Transverse colon (tissue), 4 donors: Measurements from ENCODE around the gene NRIP2. TPM values are rescaled to one million over a fixed set of nuclear protein-coding genes. Genes with fewer than 3 reads are reported as not detected.
A peak's percentile ranks its signal among the peaks of the same experiment; 100 is the strongest.

Experiments
- DNase-seq: peaks from one replicate; pipeline ENCODE4 v3.0.0-alpha.2; 2019
- H3K27ac ChIP-seq, 4 donors: fragments of 200-600 bp; sonication (generic); 2 replicates each; pipeline ENCODE4 v1.5.1; 2016 to 2018; ENCODE audit warnings: inconsistent platforms in 4 of 4
- H3K27me3 ChIP-seq: fragments of 200-600 bp; sonication (generic); 2 replicates; pipeline ENCODE4 v1.5.1; 2017; ENCODE audit warnings: inconsistent platforms
- H3K36me3 ChIP-seq, 4 donors: fragments of 200-600 bp; sonication (generic); 2 replicates each; pipeline ENCODE4 v1.5.1; 2017 to 2019; ENCODE audit warnings: inconsistent platforms in 4 of 4
- H3K4me1 ChIP-seq, 4 donors: fragments of 200-600 bp; sonication (generic); 2 replicates each; pipeline ENCODE4 v1.5.1; 2017 to 2020; ENCODE audit warnings: inconsistent platforms in 4 of 4
- H3K4me3 ChIP-seq, 4 donors: fragments of 200-600 bp; sonication (generic); 1 replicate in 1 of 4; 2 replicates in 3 of 4; pipeline versions ENCODE4 v1.5.1 to v1.6.1; 2017 to 2019; ENCODE audit warnings: inconsistent platforms in 4 of 4
- H3K9me3 ChIP-seq, 2 donors: fragments of 200-600 bp; sonication (generic); 2 replicates each; pipeline ENCODE4 v1.5.1; 2017 to 2019; ENCODE audit warnings: inconsistent platforms in 2 of 2
- EP300 ChIP-seq: sonication (generic); formaldehyde crosslinking; IDR thresholded peaks from one replicate; pipeline ENCODE4 v1.6.1; 2017; ENCODE audit warnings: antibody characterized with exemption, low read depth
- POLR2A ChIP-seq: fragments of 450-650 bp; IDR thresholded peaks from one replicate; pipeline ENCODE4 v1.6.1; 2016; ENCODE audit warnings: antibody characterized with exemption, mild to moderate bottlenecking, moderate library complexity
- POLR2AphosphoS5 ChIP-seq, 3 donors: sonication (generic); formaldehyde crosslinking; IDR thresholded peaks; one replicate each; pipeline ENCODE4 v1.6.1; 2016; ENCODE audit warnings: antibody characterized with exemption in 3 of 3
- WGBS, 2 donors: methylation state at CpG; one replicate each; pipeline ENCODE4 v1.1.5; 2018; ENCODE audit warnings: low coverage in 1 of 2; 5-methylcytosine and 5-hydroxymethylcytosine counted together
- in situ Hi-C, 4 donors: fragments of 200-750 bp; cut with MboI; loops; one replicate each; pipeline versions ENCODE4 v1.15.0 to v1.15.1; 2017; ENCODE audit warnings: low sequenced_read_pairs in 3 of 4, low pct_ligation_motif_present in 1 of 4, low pct_unique_long_range_greater_than_20kb in 1 of 4
- intact Hi-C: fragments of 100-400 bp; cut with DNase I; formaldehyde crosslinking; loops from one replicate; pipeline ENCODE4 v1.15.1; 2023; ENCODE audit warnings: low total_unique reads
- total RNA-seq, 4 donors: library from RNA; depleted of rRNA; stranded (reverse); fragments of >200 nt; gene quantifications; one replicate each; pipeline ENCODE4 v1.1.0, GENCODE V29; 2016
- TF ChIP-seq, protein P1 (sequence below), 5 experiments: fragments of 200-600 bp in 3 of 5; fragments of 450-650 bp in 2 of 5; sonication (generic) in 3 of 5; IDR thresholded peaks; 1 replicate in 2 of 5; 2 replicates in 3 of 5; pipeline ENCODE4 v1.5.1; 2016 to 2017; ENCODE audit warnings: antibody characterized with exemption in 5 of 5, inconsistent platforms in 3 of 5, mild to moderate bottlenecking in 2 of 5, moderate library complexity in 1 of 5

The NRIP2 gene
- total RNA-seq, 4 donors from 2014 or later, result 0.14 to 0.32 (median 0.20) TPM; not detected in 1

GRCh38 chr12:2800046-2800570 lies 34.7 kb downstream of the NRIP2 start:
- H3K27me3 ChIP-seq, result no peaks in the 10 kb centered on the region
- H3K9me3 ChIP-seq, result no peaks in the 10 kb centered on the region
- peaks cover 0 to 16% (median 12%) of the 10 kb centered on the region in 4 donors for H3K4me1 ChIP-seq
- H3K36me3 ChIP-seq, result peaks cover 0 to 55% (median 20%) of the 10 kb centered on the region in 4 donors
- H3K4me3 ChIP-seq, result no peak overlapping the region
- DNase-seq, result no peak
- in situ Hi-C loops, result no loop called here
- TF ChIP-seq, protein P1, sequence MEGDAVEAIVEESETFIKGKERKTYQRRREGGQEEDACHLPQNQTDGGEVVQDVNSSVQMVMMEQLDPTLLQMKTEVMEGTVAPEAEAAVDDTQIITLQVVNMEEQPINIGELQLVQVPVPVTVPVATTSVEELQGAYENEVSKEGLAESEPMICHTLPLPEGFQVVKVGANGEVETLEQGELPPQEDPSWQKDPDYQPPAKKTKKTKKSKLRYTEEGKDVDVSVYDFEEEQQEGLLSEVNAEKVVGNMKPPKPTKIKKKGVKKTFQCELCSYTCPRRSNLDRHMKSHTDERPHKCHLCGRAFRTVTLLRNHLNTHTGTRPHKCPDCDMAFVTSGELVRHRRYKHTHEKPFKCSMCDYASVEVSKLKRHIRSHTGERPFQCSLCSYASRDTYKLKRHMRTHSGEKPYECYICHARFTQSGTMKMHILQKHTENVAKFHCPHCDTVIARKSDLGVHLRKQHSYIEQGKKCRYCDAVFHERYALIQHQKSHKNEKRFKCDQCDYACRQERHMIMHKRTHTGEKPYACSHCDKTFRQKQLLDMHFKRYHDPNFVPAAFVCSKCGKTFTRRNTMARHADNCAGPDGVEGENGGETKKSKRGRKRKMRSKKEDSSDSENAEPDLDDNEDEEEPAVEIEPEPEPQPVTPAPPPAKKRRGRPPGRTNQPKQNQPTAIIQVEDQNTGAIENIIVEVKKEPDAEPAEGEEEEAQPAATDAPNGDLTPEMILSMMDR (IDR thresholded peaks at IDR 0.05), result no peak
- TF ChIP-seq POLR2AphosphoS5 (IDR thresholded peaks at IDR 0.05) (no peak), EP300 (no peak), POLR2A (no peak)
- intact Hi-C loops, result no loop called here
- H3K27ac ChIP-seq, result no peak overlapping the region
- 87% methylated on average over 3 of the region's 3 CpGs; no CpG with 5 or more reads in 1 of the 2 donors for WGBS, 2 donors

DNA sequence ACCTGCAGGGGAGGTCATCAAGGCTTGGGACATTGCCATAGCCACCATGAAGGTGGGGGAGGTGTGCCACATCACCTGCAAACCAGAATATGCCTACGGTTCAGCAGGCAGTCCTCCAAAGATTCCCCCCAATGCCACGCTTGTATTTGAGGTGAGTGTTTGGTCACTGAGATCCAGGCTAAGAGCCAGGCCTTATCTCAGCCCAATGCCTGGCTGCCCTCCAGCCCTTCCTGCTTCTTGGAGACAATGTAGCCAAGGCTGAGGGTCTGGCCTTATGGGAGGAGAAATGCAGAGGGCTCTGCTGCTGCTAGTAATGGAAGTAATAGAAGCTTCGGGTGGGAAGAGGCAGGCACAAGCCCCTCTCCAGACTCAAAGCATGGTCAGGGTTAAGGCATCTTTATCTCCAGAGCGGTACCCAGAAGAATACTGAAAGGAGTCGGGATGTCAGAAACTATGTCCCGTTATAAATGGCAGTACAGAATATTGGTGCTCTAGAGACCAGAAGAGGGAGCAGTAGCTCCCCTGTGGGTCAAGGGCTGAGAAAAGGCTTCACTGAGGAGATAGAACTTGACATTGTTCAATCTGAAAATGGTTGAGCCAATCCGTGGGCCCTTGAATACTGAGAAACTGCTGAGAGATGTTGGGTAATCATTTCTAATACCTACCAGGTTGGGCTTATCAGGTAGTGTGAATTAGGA lies 37.0 kb downstream of the NRIP2 start:
- peaks cover 0 to 45% (median 18%) of the 10 kb centered on the region in 4 donors for H3K36me3 ChIP-seq
- peaks cover 0 to 21% (median 18%) of the 10 kb centered on the region in 4 donors for H3K4me1 ChIP-seq
- 67 to 83% methylated on average over 3 to 7 of the region's 7 CpGs for WGBS, 2 donors
- H3K27me3 ChIP-seq, result no peaks in the 10 kb centered on the region
- H3K27ac ChIP-seq, result no peak overlapping the region
- DNase-seq, result no peak
- TF ChIP-seq POLR2A (no peak), POLR2AphosphoS5 (IDR thresholded peaks at IDR 0.05) (no peak), EP300 (no peak)
- TF ChIP-seq, protein P1 (IDR thresholded peaks at IDR 0.05), result no peak
- no peak overlapping the region for H3K4me3 ChIP-seq
- H3K9me3 ChIP-seq, result no peaks in the 10 kb centered on the region
- in situ Hi-C loops (no loop called here), intact Hi-C loops (no loop called here)

DNA sequence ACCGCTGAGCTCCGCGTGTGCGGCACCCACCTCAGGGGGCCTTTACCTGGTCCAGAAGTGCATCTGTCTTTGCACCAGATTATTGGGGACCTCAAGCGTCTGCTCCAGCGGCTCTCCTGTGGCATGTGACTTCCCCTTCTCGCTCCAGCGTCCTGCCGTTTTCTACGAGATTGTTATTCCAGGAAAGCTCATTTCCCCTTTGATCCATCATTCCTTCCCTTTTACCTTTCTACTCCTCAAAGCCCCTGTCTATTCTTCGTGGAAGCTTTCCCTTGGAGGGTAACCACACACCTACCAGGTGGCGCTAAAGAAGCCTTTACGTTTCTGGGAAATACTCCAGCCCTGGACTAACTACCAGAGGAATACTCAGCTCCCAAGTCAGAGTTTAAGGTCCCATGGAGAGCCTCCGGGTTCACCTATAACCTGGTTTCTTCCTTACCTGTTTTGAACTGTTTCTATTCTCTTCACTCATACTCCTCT lies 38.6 kb downstream of the NRIP2 start:
- H3K27ac ChIP-seq, result peak overlapping the region; percentile 90 to 93 (median 92)
- TF ChIP-seq, protein P1 (IDR thresholded peaks at IDR 0.05), result no peak
- TF ChIP-seq POLR2AphosphoS5 (IDR thresholded peaks at IDR 0.05) (no peak), EP300 (no peak), POLR2A (no peak)
- WGBS, 2 donors, result 3 to 5% methylated on average over 10 to 14 of the region's 14 CpGs
- in situ Hi-C loops (no loop called here), intact Hi-C loops (no loop called here)
- peaks cover 0 to 21% (median 18%) of the 10 kb centered on the region in 4 donors for H3K4me1 ChIP-seq
- H3K27me3 ChIP-seq, result no peaks in the 10 kb centered on the region
- peak overlapping the region; percentile 85 to 94 (median 92) for H3K4me3 ChIP-seq
- DNase-seq, result no peak
- no peaks in the 10 kb centered on the region for H3K9me3 ChIP-seq
- peaks cover 0 to 31% (median 12%) of the 10 kb centered on the region in 4 donors for H3K36me3 ChIP-seq
